Activated T-cell treated with anti-CD3 and anti-CD28 coated beads, Interleukin-2, amount 50 U/mL, for 4 hours (primary cell): ENCODE measurements around the gene STAT5B. TPM values are rescaled to one million over a fixed set of nuclear protein-coding genes. Genes with fewer than 3 reads are reported as not detected.
"Not testable (repeated sequence)": the region's sequence is repeated elsewhere in the genome, so short reads cannot be mapped to it uniquely, and the experiment has no call there.

Experiments
- ATAC-seq, 2 donors: fragments of 200-7000 bp; cut with Tn5 transposase; one replicate each; pipeline ENCODE4 v1.10.0; 2021
- DNase-seq: peaks from one replicate; pipeline ENCODE4 v3.0.0-alpha.2; 2020
- H3K27me3 Mint-ChIP-seq: one replicate; pipeline ENCODE4 v1.8.0; 2021; ENCODE audit warnings: low read depth, mixed read lengths
- H3K36me3 Mint-ChIP-seq: one replicate; pipeline ENCODE4 v1.8.0; 2022; ENCODE audit warnings: mixed read lengths; ENCODE audit not compliant: insufficient read depth
- H3K4me1 Mint-ChIP-seq: one replicate; pipeline ENCODE4 v1.8.0; 2021; ENCODE audit warnings: low read depth, mixed read lengths
- H3K4me3 Mint-ChIP-seq: one replicate; pipeline ENCODE4 v1.8.0; 2021; ENCODE audit warnings: mild to moderate bottlenecking, moderate library complexity, mixed read lengths
- H3K9me3 Mint-ChIP-seq: one replicate; pipeline ENCODE4 v1.8.0; 2021; ENCODE audit warnings: mixed read lengths
- total RNA-seq, 3 donors: library from RNA; stranded (reverse); gene quantifications; one replicate each; pipeline ENCODE4 v1.2.1, GENCODE V29; 2021

The STAT5B gene
- total RNA-seq, 3 donors from 2014 or later, result 62.9 to 86.7 (median 71.9) TPM

GRCh38 chr17:42249681-42250446 is 26.3 kb downstream of the STAT5B start:
- Mint-ChIP-seq H3K4me1 (peaks cover 72% of the 10 kb centered on the region), H3K9me3 (no peaks in the 10 kb centered on the region), H3K27me3 (no peaks in the 10 kb centered on the region), H3K4me3 (peak overlapping the region; percentile 67), H3K36me3 (peaks cover 6% of the 10 kb centered on the region)
- DNase-seq (no peak), ATAC-seq (peak; percentile 66 to 68)

- H3K4me3 Mint-ChIP-seq, result peak overlapping the region; percentile 76
- peaks cover 8% of the 10 kb centered on the region for H3K36me3 Mint-ChIP-seq
- DNase-seq, result peak; percentile 68
- peak; percentile 74 to 84 for ATAC-seq
- peaks cover 75% of the 10 kb centered on the region for H3K4me1 Mint-ChIP-seq
- H3K27me3 Mint-ChIP-seq, result no peaks in the 10 kb centered on the region
- no peaks in the 10 kb centered on the region for H3K9me3 Mint-ChIP-seq
Measured at GRCh38 chr17:42248351-42249179, 27.6 kb downstream of the STAT5B start.

GRCh38 chr17:42247734-42248133 is 28.5 kb downstream of the STAT5B start:
- Mint-ChIP-seq H3K4me1 (peaks cover 71% of the 10 kb centered on the region), H3K36me3 (peaks cover 10% of the 10 kb centered on the region), H3K4me3 (peak overlapping the region; percentile 76), H3K9me3 (no peaks in the 10 kb centered on the region), H3K27me3 (no peaks in the 10 kb centered on the region)
- ATAC-seq (no peak), DNase-seq (no peak)

GRCh38 chr17:42246515-42246914 is 29.7 kb downstream of the STAT5B start:
- Mint-ChIP-seq H3K9me3 (no peaks in the 10 kb centered on the region), H3K27me3 (no peaks in the 10 kb centered on the region), H3K4me3 (peak overlapping the region; percentile 76), H3K36me3 (peaks cover 10% of the 10 kb centered on the region), H3K4me1 (peaks cover 70% of the 10 kb centered on the region)
- ATAC-seq (no peak), DNase-seq (no peak)

GRCh38 chr17:42245183-42245582 is 31.0 kb downstream of the STAT5B start:
- not testable (repeated sequence) for H3K4me3 Mint-ChIP-seq, H3K27me3 Mint-ChIP-seq, DNase-seq, ATAC-seq, H3K9me3 Mint-ChIP-seq
- H3K36me3 Mint-ChIP-seq, result peaks cover 11% of the 10 kb centered on the region
- peaks cover 66% of the 10 kb centered on the region for H3K4me1 Mint-ChIP-seq

- H3K36me3 Mint-ChIP-seq, result peaks cover 14% of the 10 kb centered on the region
- ATAC-seq, H3K27me3 Mint-ChIP-seq: not testable (repeated sequence)
Measured at GRCh38 chr17:42244116-42244515, 32.1 kb downstream of the STAT5B start.

GRCh38 chr17:42243493-42243982 is 32.7 kb downstream of the STAT5B start:
- Mint-ChIP-seq H3K9me3 (no peaks in the 10 kb centered on the region), H3K4me3 (no peak overlapping the region), H3K4me1 (peaks cover 57% of the 10 kb centered on the region), H3K36me3 (peaks cover 13% of the 10 kb centered on the region), H3K27me3 (no peaks in the 10 kb centered on the region)
- DNase-seq, result no peak
- ATAC-seq, result no peak

More at GRCh38 chr17:42244116-42244515, 32.1 kb downstream of the STAT5B start:
- not testable (repeated sequence) for H3K4me3 Mint-ChIP-seq, DNase-seq, H3K9me3 Mint-ChIP-seq
- H3K4me1 Mint-ChIP-seq, result peaks cover 60% of the 10 kb centered on the region

GRCh38 chr17:42241871-42242270 is 34.3 kb downstream of the STAT5B start:
- Mint-ChIP-seq H3K4me1 (peaks cover 48% of the 10 kb centered on the region), H3K4me3 (no peak overlapping the region)

GRCh38 chr17:42240863-42241262 is 35.3 kb downstream of the STAT5B start:
- ATAC-seq, H3K9me3 Mint-ChIP-seq, H3K4me3 Mint-ChIP-seq, DNase-seq, H3K27me3 Mint-ChIP-seq: not testable (repeated sequence)
- Mint-ChIP-seq H3K36me3 (peaks cover 15% of the 10 kb centered on the region), H3K4me1 (peaks cover 45% of the 10 kb centered on the region)

More at GRCh38 chr17:42241871-42242270, 34.3 kb downstream of the STAT5B start:
- DNase-seq (no peak), ATAC-seq (no peak)
- Mint-ChIP-seq H3K9me3 (no peaks in the 10 kb centered on the region), H3K27me3 (no peaks in the 10 kb centered on the region), H3K36me3 (peaks cover 15% of the 10 kb centered on the region)

GRCh38 chr17:42240201-42240600 is 36.0 kb downstream of the STAT5B start:
- Mint-ChIP-seq H3K4me3 (no peak overlapping the region), H3K27me3 (no peaks in the 10 kb centered on the region), H3K9me3 (no peaks in the 10 kb centered on the region), H3K4me1 (peaks cover 43% of the 10 kb centered on the region), H3K36me3 (peaks cover 15% of the 10 kb centered on the region)
- ATAC-seq (no peak), DNase-seq (no peak)

- H3K27me3 Mint-ChIP-seq, ATAC-seq, H3K4me3 Mint-ChIP-seq, DNase-seq, H3K9me3 Mint-ChIP-seq: not testable (repeated sequence)
- Mint-ChIP-seq H3K36me3 (peaks cover 15% of the 10 kb centered on the region), H3K4me1 (peaks cover 48% of the 10 kb centered on the region)
Measured at GRCh38 chr17:42239576-42239975, 36.6 kb downstream of the STAT5B start.

- peaks cover 46% of the 10 kb centered on the region for H3K4me1 Mint-ChIP-seq
Measured at GRCh38 chr17:42236760-42237159, 39.4 kb downstream of the STAT5B start.

GRCh38 chr17:42233994-42234393 is 42.2 kb downstream of the STAT5B start:
- H3K4me1 Mint-ChIP-seq, result peaks cover 39% of the 10 kb centered on the region

More at GRCh38 chr17:42236760-42237159, 39.4 kb downstream of the STAT5B start:
- peaks cover 7% of the 10 kb centered on the region for H3K36me3 Mint-ChIP-seq
- DNase-seq (no peak), ATAC-seq (no peak)
- no peaks in the 10 kb centered on the region for H3K9me3 Mint-ChIP-seq
- H3K4me3 Mint-ChIP-seq, result no peak overlapping the region
- H3K27me3 Mint-ChIP-seq, result no peaks in the 10 kb centered on the region

GRCh38 chr17:42233156-42233555 is 43.0 kb downstream of the STAT5B start:
- no peak for DNase-seq
- Mint-ChIP-seq H3K36me3 (peaks cover 6% of the 10 kb centered on the region), H3K27me3 (no peaks in the 10 kb centered on the region), H3K4me3 (no peak overlapping the region), H3K9me3 (no peaks in the 10 kb centered on the region), H3K4me1 (peaks cover 40% of the 10 kb centered on the region)
- ATAC-seq, result no peak

More at GRCh38 chr17:42233994-42234393, 42.2 kb downstream of the STAT5B start:
- no peak for ATAC-seq
- Mint-ChIP-seq H3K9me3 (no peaks in the 10 kb centered on the region), H3K4me3 (no peak overlapping the region), H3K36me3 (peaks cover 2% of the 10 kb centered on the region), H3K27me3 (no peaks in the 10 kb centered on the region)
- DNase-seq, result no peak
